ENCODE measurements around the gene DCUN1D3.
A peak's percentile ranks its signal among the peaks of the same experiment; 100 is the strongest.
"Not testable (repeated sequence)": the region's sequence is repeated elsewhere in the genome, so short reads cannot be mapped to it uniquely, and the experiment has no call there.

DCUN1D3 gene

DNA sequence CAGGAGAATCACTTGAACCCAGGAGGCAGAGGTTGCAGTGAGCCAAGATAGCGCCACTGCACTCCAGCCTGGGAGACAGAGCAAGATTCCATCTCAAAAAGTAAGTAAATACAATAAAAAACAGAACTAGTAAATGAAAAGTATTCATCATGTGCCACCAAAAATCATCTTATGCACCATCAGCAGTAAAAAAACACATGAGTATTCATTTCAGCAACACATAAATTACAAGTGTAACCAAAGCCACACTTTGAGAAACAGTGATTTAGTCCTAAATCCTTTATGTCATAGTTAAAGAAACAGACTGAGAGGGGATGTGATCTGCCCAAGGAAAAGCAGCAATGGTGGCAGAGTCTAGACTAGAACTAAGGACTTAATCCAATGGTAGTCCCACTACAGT is 13.0 kb downstream of the DCUN1D3 start:
- no peak for DNase-seq

DNA sequence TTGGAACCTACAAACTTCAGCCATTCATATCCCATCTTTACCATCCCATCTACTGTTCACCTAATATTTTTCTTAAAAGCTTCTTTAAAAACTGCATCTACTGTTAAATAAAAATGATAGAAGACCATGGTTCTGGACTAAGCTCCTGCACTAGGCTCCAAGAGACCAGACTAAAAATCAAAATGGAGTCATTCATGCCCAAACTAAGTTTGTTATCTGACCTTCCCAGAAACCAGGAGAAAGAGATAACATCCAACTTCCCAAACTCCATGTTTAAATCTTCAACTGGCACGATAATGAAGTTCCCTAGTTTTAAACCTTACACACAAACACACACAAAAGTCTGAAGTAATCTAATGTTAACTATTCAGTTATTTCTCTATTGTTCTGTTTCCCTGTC is 13.8 kb downstream of the DCUN1D3 start:
- no peak for DNase-seq

GRCh38 chr16:20884240-20884556 is 16.0 kb downstream of the DCUN1D3 start:
- peak; percentile 86 for DNase-seq

GRCh38 chr16:20883554-20884239 is 16.5 kb downstream of the DCUN1D3 start:
- no peak for DNase-seq

DNA sequence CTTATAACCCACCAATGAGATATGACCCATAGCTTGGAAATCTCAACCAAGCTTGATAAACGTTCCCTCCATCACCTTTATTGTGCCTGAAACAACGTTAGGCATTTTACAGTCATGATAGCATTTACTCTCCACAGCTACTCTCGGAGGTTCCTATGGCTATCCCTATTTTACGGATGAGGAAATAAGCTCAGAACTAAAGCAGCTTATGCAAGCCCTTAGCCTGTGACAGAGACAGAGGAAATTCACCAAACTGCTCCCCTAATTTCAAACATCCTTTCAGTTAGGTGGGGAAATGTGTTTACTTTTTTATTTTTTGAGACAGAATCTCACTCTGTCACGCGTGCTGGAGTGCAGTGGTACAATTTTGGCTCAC is 18.7 kb downstream of the DCUN1D3 start:
- DNase-seq, result no peak

GRCh38 chr16:20880867-20881502 is 19.2 kb downstream of the DCUN1D3 start:
- DNase-seq, result no peak

GRCh38 chr16:20879175-20880040 is 20.8 kb downstream of the DCUN1D3 start:
- DNase-seq, result peak; percentile 58

GRCh38 chr16:20878682-20879147 is 21.4 kb downstream of the DCUN1D3 start:
- no peak for DNase-seq

GRCh38 chr16:20875355-20875650 is 24.9 kb downstream of the DCUN1D3 start:
- DNase-seq, result no peak

DNA sequence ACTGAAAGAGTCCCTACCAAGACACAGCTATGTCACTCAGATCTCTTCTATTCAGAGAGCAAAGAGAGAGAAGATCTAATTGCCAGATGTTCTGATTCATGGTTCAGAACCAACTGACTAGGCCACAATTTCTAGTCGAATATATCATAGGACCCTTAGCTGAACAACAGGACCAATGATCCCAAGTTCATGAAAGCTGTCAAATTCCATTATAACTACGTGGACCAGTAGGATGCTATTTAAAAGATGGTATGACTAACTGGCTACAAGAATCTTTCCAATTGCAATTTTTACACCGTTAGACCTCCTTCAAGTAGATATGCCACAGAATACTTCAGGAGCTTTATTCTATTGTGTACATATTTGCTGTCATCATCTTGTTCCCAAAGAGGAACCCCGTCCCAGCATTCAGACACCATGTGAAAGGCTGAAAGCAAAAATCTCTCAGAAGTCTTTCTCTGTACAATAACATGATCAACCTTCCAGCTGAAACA is 26.0 kb downstream of the DCUN1D3 start:
- peak; percentile 66 for DNase-seq

DNA sequence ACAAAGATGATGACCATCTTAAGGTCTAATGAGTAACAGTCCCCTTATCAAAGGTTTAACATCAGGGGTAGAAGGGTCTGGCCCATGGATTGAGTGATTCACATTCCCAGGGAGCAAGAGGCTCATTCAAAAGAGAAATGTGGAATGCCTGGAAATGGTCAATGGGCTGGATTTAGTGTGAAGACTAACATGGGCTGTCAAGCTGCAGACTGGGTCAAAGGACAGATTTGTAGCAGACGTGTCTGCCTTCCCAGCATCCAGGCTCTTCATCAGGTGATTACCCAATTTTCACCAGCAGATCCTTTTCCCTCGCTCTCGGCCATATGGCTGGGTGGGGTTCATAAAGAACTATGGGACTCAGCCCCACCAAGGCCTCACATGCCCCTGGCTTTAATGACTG is 26.8 kb downstream of the DCUN1D3 start:
- DNase-seq, result no peak

GRCh38 chr16:20871941-20872815 is 28.0 kb downstream of the DCUN1D3 start:
- DNase-seq, result no peak

DNA sequence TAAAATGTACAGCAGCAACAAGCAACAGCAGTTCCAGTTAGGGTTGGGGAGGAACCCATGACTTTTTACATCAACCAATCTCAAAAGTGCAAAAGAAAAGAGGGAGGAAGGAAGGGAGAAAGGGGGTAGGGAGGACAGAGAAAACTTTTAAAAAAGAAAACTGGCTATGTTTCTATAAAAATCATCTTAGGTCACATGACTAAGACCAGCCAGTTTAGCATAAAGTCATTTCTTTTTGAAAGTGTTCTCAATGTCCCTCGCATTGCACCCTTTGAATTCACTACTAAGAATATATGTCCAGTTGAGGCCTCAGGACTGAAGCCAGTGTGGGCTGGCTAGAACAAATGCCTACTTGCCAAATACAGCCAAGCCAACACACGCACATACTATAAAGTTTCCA is 28.9 kb downstream of the DCUN1D3 start:
- no peak for DNase-seq

DNA sequence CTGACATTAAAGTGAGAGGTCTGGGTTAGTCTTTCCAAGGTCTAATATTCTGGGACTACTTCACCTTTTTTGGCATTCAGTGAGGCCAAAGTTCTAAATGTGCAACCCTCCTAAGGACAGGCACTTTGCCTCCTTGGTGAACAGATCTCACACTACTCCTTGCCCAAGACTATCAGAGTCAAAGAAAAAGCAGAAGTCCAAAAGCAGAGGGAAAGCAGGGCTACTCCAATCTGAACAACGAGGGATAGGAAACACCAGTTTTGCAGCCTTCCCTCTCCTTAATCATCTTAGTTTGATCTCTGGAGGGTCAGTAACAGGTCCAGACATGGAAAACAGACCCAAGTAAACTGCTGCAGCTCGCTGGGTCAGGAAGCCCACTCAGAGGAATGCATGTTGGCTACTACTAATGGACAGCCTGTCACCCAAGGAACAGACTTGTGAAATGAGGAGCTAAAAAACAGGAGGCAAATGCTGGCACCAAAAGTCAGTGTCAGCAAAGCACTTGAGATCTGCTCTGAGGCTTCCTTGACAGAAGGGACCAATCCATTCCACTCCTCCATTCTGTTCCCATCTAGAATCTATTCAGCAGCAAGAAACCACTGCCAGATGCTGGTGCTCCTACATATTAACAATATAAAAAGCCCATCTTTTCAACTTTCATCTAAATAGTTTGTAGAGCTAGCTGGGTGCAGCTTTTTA is 29.9 kb downstream of the DCUN1D3 start:
- DNase-seq, result no peak

DNA sequence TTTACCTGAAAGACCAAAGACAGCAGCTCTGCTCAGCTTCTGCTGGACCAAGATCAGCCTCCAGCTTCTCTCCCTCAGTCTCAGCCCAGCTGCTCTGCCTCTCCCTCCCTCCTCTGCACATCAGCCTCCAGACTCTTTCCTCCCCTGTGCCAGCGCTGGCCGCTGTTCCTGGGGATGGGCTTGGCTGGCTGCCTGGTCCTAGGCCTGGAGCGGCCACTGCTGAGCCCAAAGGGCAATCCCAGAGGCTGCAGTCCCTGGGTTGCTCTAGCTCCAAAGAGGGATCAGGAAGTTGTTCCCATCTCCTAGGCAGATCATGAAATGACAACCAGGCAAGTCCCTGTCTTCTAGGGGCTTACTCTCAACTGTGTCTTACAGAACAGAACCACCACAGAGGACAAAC is 31.3 kb downstream of the DCUN1D3 start:
- no peak for DNase-seq

- DNase-seq, result no peak
Measured at GRCh38 chr16:20867585-20867984, 32.6 kb downstream of the DCUN1D3 start.

DNA sequence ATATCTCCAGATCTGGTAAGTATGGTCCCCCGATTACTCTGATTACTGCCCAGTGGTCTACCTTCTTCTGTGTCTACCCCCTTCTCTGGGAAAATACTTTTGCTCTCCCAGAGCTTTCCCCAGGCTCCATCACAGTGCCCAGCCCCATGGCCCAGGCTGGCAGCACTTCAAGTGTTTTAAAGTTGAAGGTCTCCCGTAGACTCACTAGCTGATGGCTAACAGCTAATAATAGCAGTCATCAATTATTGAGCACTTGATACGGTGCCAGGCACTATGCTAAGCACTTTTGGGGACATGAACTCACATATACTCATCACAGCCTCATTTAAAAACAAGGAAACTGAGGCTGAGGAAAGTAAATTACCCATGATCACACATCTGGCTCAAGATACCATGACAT is 33.4 kb downstream of the DCUN1D3 start:
- no peak for DNase-seq

GRCh38 chr16:20866145-20866772 is 33.9 kb downstream of the DCUN1D3 start:
- DNase-seq, result peak; percentile 76

GRCh38 chr16:20865420-20866131 is 34.6 kb downstream of the DCUN1D3 start:
- peak; percentile 44 for DNase-seq

DNA sequence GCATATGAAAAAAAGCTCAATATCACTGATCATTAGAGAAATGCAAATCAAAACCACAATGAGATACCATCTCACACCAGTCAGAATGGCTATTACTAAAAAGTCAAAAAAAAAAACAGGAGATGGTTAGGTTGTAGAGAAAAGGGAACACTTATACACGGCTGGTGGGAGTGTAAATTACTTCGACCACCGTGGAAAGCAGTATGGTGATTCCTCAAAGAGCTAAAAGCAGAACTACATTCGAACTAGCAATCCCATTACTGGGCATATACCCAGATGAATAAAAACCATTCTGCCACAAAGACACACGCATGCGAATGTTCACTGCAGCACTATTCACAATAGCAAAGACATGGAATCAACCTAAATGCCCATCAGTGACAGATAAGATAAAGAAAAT is 35.8 kb downstream of the DCUN1D3 start:
- not testable (repeated sequence) for DNase-seq
